Activated CD4-positive, alpha-beta T cell treated with anti-CD3 and anti-CD28 coated beads, Interleukin-2, amount 10 ng/mL, durations not matched to agents 24 days and 14 days (primary cell): Measurements from ENCODE around the gene KLHL6. TPM values are rescaled to one million over a fixed set of nuclear protein-coding genes. Genes with fewer than 3 reads are reported as not detected.

Experiments used
- DNase-seq: peaks from one replicate; pipeline ENCODE4 v3.0.0; 2022
- H3K27ac Mint-ChIP-seq: one replicate; pipeline ENCODE4 v1.8.0; 2022; ENCODE audit warnings: mild to moderate bottlenecking, mixed read lengths
- H3K27me3 Mint-ChIP-seq: one replicate; pipeline ENCODE4 v1.8.0; 2022; ENCODE audit warnings: mixed read lengths
- H3K36me3 Mint-ChIP-seq: one replicate; pipeline ENCODE4 v1.8.0; 2022; ENCODE audit warnings: low read depth, mild to moderate bottlenecking, mixed read lengths
- H3K4me1 Mint-ChIP-seq: one replicate; pipeline ENCODE4 v1.8.0; 2021; ENCODE audit warnings: mixed read lengths
- H3K4me3 Mint-ChIP-seq: one replicate; pipeline ENCODE4 v1.8.0; 2022; ENCODE audit warnings: mild to moderate bottlenecking, moderate library complexity, mixed read lengths
- H3K9me3 Mint-ChIP-seq: one replicate; pipeline ENCODE4 v1.8.0; 2021; ENCODE audit warnings: mixed read lengths
- intact Hi-C: fragments of 100-400 bp; cut with micrococcal nuclease; formaldehyde crosslinking; loops from one replicate; pipeline ENCODE4 v1.15.1; 2023
- total RNA-seq: library from RNA; stranded (reverse); gene quantifications from 2 replicates; pipeline ENCODE4 v1.2.3, GENCODE V29; 2022

Gene KLHL6
- total RNA-seq, 1 donor from 2014 or later, result 44.9 TPM

GRCh38 chr3:183553334-183554026 lies 2.0 kb downstream of the KLHL6 start:
- Mint-ChIP-seq H3K9me3 (no peaks in the 10 kb centered on the region), H3K27ac (peak overlapping the region; percentile 99), H3K4me1 (peaks cover 64% of the 10 kb centered on the region), H3K36me3 (peaks cover 36% of the 10 kb centered on the region), H3K4me3 (peak overlapping the region; percentile 95), H3K27me3 (no peaks in the 10 kb centered on the region)
- intact Hi-C loops, result loop anchor here (1.0 to 10.0 kb wide), 8 partner anchors 13 to 601 kb away; partner anchors contain the start of genes DVL3 and YEATS2
- peak; percentile 67 for DNase-seq

GRCh38 chr3:183551930-183552329 lies 3.6 kb downstream of the KLHL6 start:
- peak overlapping the region; percentile 99 for H3K27ac Mint-ChIP-seq
- H3K9me3 Mint-ChIP-seq, result no peaks in the 10 kb centered on the region
- H3K36me3 Mint-ChIP-seq, result peaks cover 45% of the 10 kb centered on the region
- no peaks in the 10 kb centered on the region for H3K27me3 Mint-ChIP-seq
- intact Hi-C loops, result loop anchor here (5.0 to 10.0 kb wide), 3 partner anchors 213 to 603 kb away; partner anchors contain the start of gene DVL3
- DNase-seq, result peak; percentile 65
- H3K4me3 Mint-ChIP-seq, result peak overlapping the region; percentile 95
- peaks cover 64% of the 10 kb centered on the region for H3K4me1 Mint-ChIP-seq

- Mint-ChIP-seq H3K27ac (no peak overlapping the region), H3K4me1 (peaks cover 51% of the 10 kb centered on the region), H3K27me3 (no peaks in the 10 kb centered on the region), H3K9me3 (no peaks in the 10 kb centered on the region), H3K36me3 (peaks cover 47% of the 10 kb centered on the region), H3K4me3 (no peak overlapping the region)
- intact Hi-C loops, result no loop called here
- no peak for DNase-seq
Measured at GRCh38 chr3:183548262-183548769, 7.2 kb downstream of the KLHL6 start.

GRCh38 chr3:183546625-183547024 lies 8.9 kb downstream of the KLHL6 start:
- intact Hi-C loops, result no loop called here
- peaks cover 44% of the 10 kb centered on the region for H3K36me3 Mint-ChIP-seq
- peaks cover 56% of the 10 kb centered on the region for H3K4me1 Mint-ChIP-seq
- no peak overlapping the region for H3K4me3 Mint-ChIP-seq
- DNase-seq, result no peak
- H3K27me3 Mint-ChIP-seq, result no peaks in the 10 kb centered on the region
- no peak overlapping the region for H3K27ac Mint-ChIP-seq
- H3K9me3 Mint-ChIP-seq, result no peaks in the 10 kb centered on the region

GRCh38 chr3:183545708-183546107 lies 9.8 kb downstream of the KLHL6 start:
- intact Hi-C loops, result no loop called here
- peaks cover 58% of the 10 kb centered on the region for H3K4me1 Mint-ChIP-seq
- peaks cover 45% of the 10 kb centered on the region for H3K36me3 Mint-ChIP-seq
- no peak overlapping the region for H3K4me3 Mint-ChIP-seq
- H3K9me3 Mint-ChIP-seq, result no peaks in the 10 kb centered on the region
- no peak for DNase-seq
- H3K27me3 Mint-ChIP-seq, result no peaks in the 10 kb centered on the region
- H3K27ac Mint-ChIP-seq, result no peak overlapping the region

- intact Hi-C loops, result no loop called here
- H3K4me1 Mint-ChIP-seq, result peaks cover 62% of the 10 kb centered on the region
- no peak for DNase-seq
- no peaks in the 10 kb centered on the region for H3K27me3 Mint-ChIP-seq
- H3K27ac Mint-ChIP-seq, result peak overlapping the region; percentile 56
- peaks cover 46% of the 10 kb centered on the region for H3K36me3 Mint-ChIP-seq
- H3K4me3 Mint-ChIP-seq, result peak overlapping the region; percentile 55
- H3K9me3 Mint-ChIP-seq, result no peaks in the 10 kb centered on the region
Measured at GRCh38 chr3:183542355-183542754, 13.2 kb downstream of the KLHL6 start.

- peaks cover 42% of the 10 kb centered on the region for H3K36me3 Mint-ChIP-seq
- H3K27me3 Mint-ChIP-seq, result no peaks in the 10 kb centered on the region
- H3K9me3 Mint-ChIP-seq, result no peaks in the 10 kb centered on the region
- peak; percentile 76 for DNase-seq
- peak overlapping the region; percentile 56 for H3K27ac Mint-ChIP-seq
- intact Hi-C loops, result loop anchor here (2.0 kb wide), 2 partner anchors 13 to 23 kb away; partner anchors contain the start of gene KLHL6
- peak overlapping the region; percentile 55 for H3K4me3 Mint-ChIP-seq
- peaks cover 67% of the 10 kb centered on the region for H3K4me1 Mint-ChIP-seq
Measured at GRCh38 chr3:183541738-183542137, 13.8 kb downstream of the KLHL6 start.

GRCh38 chr3:183541235-183541655 lies 14.3 kb downstream of the KLHL6 start:
- peak overlapping the region; percentile 56 for H3K27ac Mint-ChIP-seq
- DNase-seq, result no peak
- intact Hi-C loops, result loop anchor here (2.0 kb wide), 2 partner anchors 14 to 22 kb away; partner anchors contain the start of gene KLHL6
- no peaks in the 10 kb centered on the region for H3K9me3 Mint-ChIP-seq
- H3K4me1 Mint-ChIP-seq, result peaks cover 72% of the 10 kb centered on the region
- peak overlapping the region; percentile 55 for H3K4me3 Mint-ChIP-seq
- no peaks in the 10 kb centered on the region for H3K27me3 Mint-ChIP-seq
- H3K36me3 Mint-ChIP-seq, result peaks cover 39% of the 10 kb centered on the region

GRCh38 chr3:183540501-183541234 lies 14.8 kb downstream of the KLHL6 start:
- peaks cover 38% of the 10 kb centered on the region for H3K36me3 Mint-ChIP-seq
- H3K4me3 Mint-ChIP-seq, result peak overlapping the region; percentile 25
- peaks cover 73% of the 10 kb centered on the region for H3K4me1 Mint-ChIP-seq
- no peak for DNase-seq
- H3K27ac Mint-ChIP-seq, result peak overlapping the region; percentile 56
- intact Hi-C loops, result loop anchor here (2.0 kb wide), 2 partner anchors 14 to 22 kb away; partner anchors contain the start of gene KLHL6
- H3K27me3 Mint-ChIP-seq, result no peaks in the 10 kb centered on the region
- no peaks in the 10 kb centered on the region for H3K9me3 Mint-ChIP-seq

GRCh38 chr3:183539811-183540210 lies 15.7 kb downstream of the KLHL6 start:
- Mint-ChIP-seq H3K36me3 (peaks cover 32% of the 10 kb centered on the region), H3K4me3 (no peak overlapping the region), H3K27ac (no peak overlapping the region), H3K9me3 (no peaks in the 10 kb centered on the region), H3K4me1 (peaks cover 67% of the 10 kb centered on the region), H3K27me3 (no peaks in the 10 kb centered on the region)
- no peak for DNase-seq
- intact Hi-C loops, result loop anchor here (2.0 kb wide), 2 partner anchors 15 to 21 kb away; partner anchors contain the start of gene KLHL6

GRCh38 chr3:183538486-183538885 lies 17.0 kb downstream of the KLHL6 start:
- H3K27me3 Mint-ChIP-seq, result no peaks in the 10 kb centered on the region
- peaks cover 30% of the 10 kb centered on the region for H3K36me3 Mint-ChIP-seq
- H3K4me1 Mint-ChIP-seq, result peaks cover 66% of the 10 kb centered on the region
- H3K9me3 Mint-ChIP-seq, result no peaks in the 10 kb centered on the region
- no peak for DNase-seq
- no peak overlapping the region for H3K4me3 Mint-ChIP-seq
- intact Hi-C loops, result no loop called here
- no peak overlapping the region for H3K27ac Mint-ChIP-seq

GRCh38 chr3:183537295-183537730 lies 18.2 kb downstream of the KLHL6 start:
- intact Hi-C loops, result no loop called here

GRCh38 chr3:183536238-183536880 lies 19.1 kb downstream of the KLHL6 start:
- Mint-ChIP-seq H3K9me3 (no peaks in the 10 kb centered on the region), H3K4me3 (no peak overlapping the region), H3K36me3 (peaks cover 29% of the 10 kb centered on the region), H3K27ac (no peak overlapping the region), H3K27me3 (no peaks in the 10 kb centered on the region), H3K4me1 (peaks cover 53% of the 10 kb centered on the region)
- intact Hi-C loops, result no loop called here
- DNase-seq, result no peak

More at GRCh38 chr3:183537295-183537730, 18.2 kb downstream of the KLHL6 start:
- Mint-ChIP-seq H3K4me3 (no peak overlapping the region), H3K36me3 (peaks cover 28% of the 10 kb centered on the region), H3K9me3 (no peaks in the 10 kb centered on the region), H3K27ac (peak overlapping the region; percentile 74), H3K27me3 (no peaks in the 10 kb centered on the region), H3K4me1 (peaks cover 63% of the 10 kb centered on the region)
- DNase-seq, result no peak
